A549 (cell line): Measurements from ENCODE around the gene CCS. TPM values are rescaled to one million over a fixed set of nuclear protein-coding genes. Genes with fewer than 3 reads are reported as not detected.
"Not testable (repeated sequence)": the region's sequence is repeated elsewhere in the genome, so short reads cannot be mapped to it uniquely, and the experiment has no call there.

Experiments
- ATAC-seq, 2 experiments: fragments of 200-7000 bp in 1 of 2; fragments of >200 bp in 1 of 2; cut with Nextera tagmentation in 1 of 2; cut with Tn5 transposase in 1 of 2; 3 replicates each; pipeline versions ENCODE4 v1.8.0 to v1.9.1; 2018 to 2020; ENCODE audit warnings: mild to moderate bottlenecking in 1 of 2, moderate library complexity in 1 of 2
- CTCF ChIA-PET: fragments of 300-600 bp; sonication (Branson Sonifier 250); formaldehyde crosslinking; extraction: SDS; loops from one replicate; lab custom pipeline; 2021; ENCODE audit warnings: antibody characterized with exemption, inconsistent platforms; lab: Yijun Ruan, JAX
- POLR2A ChIA-PET: fragments of 350-600 bp; formaldehyde crosslinking; extraction: SDS; loops from one replicate; lab custom pipeline; 2021; ENCODE audit warnings: antibody characterized with exemption, inconsistent platforms; lab: Yijun Ruan, JAX
- DNase-seq, 2 experiments: peaks; one replicate each; pipeline versions ENCODE4 v3.0.0 to v3.0.0-alpha.2; 2011 to 2016; ENCODE audit warnings: low read depth in 1 of 2, low spot score in 1 of 2
- FAIRE-seq: peaks from 2 replicates; lab custom pipeline; 2011; peaks lifted over from hg19 to GRCh38; lab: Jason Lieb, UNC
- H3K27ac ChIP-seq, 2 experiments: fragments of >200 bp; sonication (Bioruptor Twin); formaldehyde crosslinking; 3 replicates each; pipeline ENCODE4 v1.5.1; 2016 to 2017
- H3K4me1 ChIP-seq: fragments of >200 bp; sonication (Bioruptor Twin); formaldehyde crosslinking; 3 replicates; pipeline ENCODE4 v1.6.1; 2016
- H3K4me2 ChIP-seq: fragments of >200 bp; sonication (Bioruptor Twin); formaldehyde crosslinking; 3 replicates; pipeline ENCODE4 v1.6.1; 2016
- H3K4me3 ChIP-seq: fragments of >200 bp; sonication (Bioruptor Twin); formaldehyde crosslinking; 3 replicates; pipeline ENCODE4 v1.5.1; 2016
- H3K9me3 ChIP-seq: fragments of >200 bp; sonication (Bioruptor Twin); formaldehyde crosslinking; 3 replicates; pipeline ENCODE4 v1.6.1; 2016
- CEBPB ChIP-seq, 2 experiments: fragments of >200 bp in 1 of 2; sonication (Bioruptor Twin) in 1 of 2; formaldehyde crosslinking in 1 of 2; IDR thresholded peaks; 2 replicates each; pipeline ENCODE4 v1.6.1; 2012 to 2016
- CHD2 ChIP-seq: fragments of 150-350 bp; IDR thresholded peaks from 2 replicates; pipeline ENCODE4 v1.6.1; 2014; ENCODE audit warnings: low read length; ENCODE audit not compliant: partially characterized antibody
- CHD4 ChIP-seq: fragments of 200-600 bp; sonication (generic); IDR thresholded peaks from 2 replicates; pipeline ENCODE4 v1.6.1; 2016; ENCODE audit warnings: antibody characterized with exemption, mild to moderate bottlenecking, borderline replicate concordance
- HOXB5 ChIP-seq: fragments of 250-450 bp; sonication (Bioruptor Pico); IDR thresholded peaks from 2 replicates; pipeline ENCODE4 v1.5.0; 2020; ENCODE audit warnings: mild to moderate bottlenecking, moderate library complexity
- JUN ChIP-seq, 2 experiments: fragments of >200 bp; sonication (Bioruptor Twin); formaldehyde crosslinking; IDR thresholded peaks; 2 replicates in 1 of 2; 3 replicates in 1 of 2; pipeline ENCODE4 v1.6.1; 2016 to 2017
- KDM5A ChIP-seq: fragments of 200-600 bp; sonication (generic); IDR thresholded peaks from 2 replicates; pipeline ENCODE4 v1.6.1; 2016; ENCODE audit warnings: antibody characterized with exemption, mild to moderate bottlenecking
- MAFK ChIP-seq: fragments of 450-650 bp; IDR thresholded peaks from 2 replicates; pipeline ENCODE4 v1.6.1; 2014; ENCODE audit not compliant: partially characterized antibody
- MAZ ChIP-seq: fragments of 150-350 bp; IDR thresholded peaks from 2 replicates; pipeline ENCODE4 v1.6.1; 2014; ENCODE audit warnings: antibody characterized with exemption, low read depth, low read length, borderline replicate concordance
- NPAS2 ChIP-seq: fragments of 250-450 bp; sonication (Bioruptor Pico); IDR thresholded peaks from 2 replicates; pipeline ENCODE4 v1.8.0; 2022; ENCODE audit warnings: mild to moderate bottlenecking, moderate library complexity, borderline replicate concordance
- NR3C1 ChIP-seq: fragments of >200 bp; sonication (Bioruptor Twin); formaldehyde crosslinking; IDR thresholded peaks from 3 replicates; pipeline ENCODE4 v1.6.1; 2017
- POLR2A ChIP-seq: IDR thresholded peaks from 2 replicates; pipeline ENCODE4 v1.6.1; 2012; ENCODE audit warnings: mild to moderate bottlenecking, low read length
- POLR2AphosphoS2 ChIP-seq: conservative IDR thresholded peaks from 2 replicates; pipeline ENCODE4 v1.6.1; 2012; ENCODE audit warnings: low read length, improper control_type of control experiment, inconsistent platforms
- RAD21 ChIP-seq, 2 experiments: fragments of >200 bp in 1 of 2; sonication (Bioruptor Twin) in 1 of 2; formaldehyde crosslinking in 1 of 2; IDR thresholded peaks in 1 of 2; conservative IDR thresholded peaks in 1 of 2; 2 replicates in 1 of 2; 3 replicates in 1 of 2; pipeline ENCODE4 v1.6.1; 2012 to 2018; ENCODE audit warnings: inconsistent platforms in 1 of 2
- RARB ChIP-seq: fragments of 250-450 bp; sonication (Bioruptor Pico); IDR thresholded peaks from 2 replicates; pipeline ENCODE4 v1.8.0; 2021; ENCODE audit warnings: mild to moderate bottlenecking, moderate library complexity
- RFX5 ChIP-seq: fragments of 450-650 bp; IDR thresholded peaks from 2 replicates; pipeline ENCODE4 v1.7.1; 2014; ENCODE audit warnings: antibody characterized with exemption, mild to moderate bottlenecking, moderate library complexity
- SMC3 ChIP-seq: fragments of >200 bp; sonication (Bioruptor Twin); formaldehyde crosslinking; IDR thresholded peaks from 3 replicates; pipeline ENCODE4 v1.6.1; 2018; ENCODE audit warnings: inconsistent platforms
- TP53 ChIP-seq: fragments of 250-450 bp; sonication (Bioruptor Pico); IDR thresholded peaks from 2 replicates; pipeline ENCODE4 v1.5.0; 2021; ENCODE audit warnings: mild to moderate bottlenecking, moderate library complexity
- WGBS: methylation state at CpG from one replicate; pipeline ENCODE4 v1.1.6; 2017; ENCODE audit errors: missing lambda C conversion rate; 5-methylcytosine and 5-hydroxymethylcytosine counted together
- polyA plus RNA-seq, 4 experiments: library from polyadenylated mRNA; depleted of rRNA in 3 of 4; stranded (reverse); fragments of >200 nt; fragmentation: RNase III in 1 of 4; extraction: RNeasy Plus Mini Kit Qiagen cat#74134 plus additional on column Dnase treatment in 1 of 4; gene quantifications; 2 replicates in 3 of 4; 3 replicates in 1 of 4; pipeline ENCODE4 v1.2.3, GENCODE V29; 2011 to 2017
- TF ChIP-seq, protein P1 (sequence below): fragments of 250-450 bp; sonication (Bioruptor Pico); IDR thresholded peaks from 2 replicates; pipeline ENCODE4 v1.5.0; 2021; ENCODE audit warnings: mild to moderate bottlenecking, moderate library complexity, borderline replicate concordance
- TF ChIP-seq, protein P2 (sequence below): fragments of 200-600 bp; sonication (generic); IDR thresholded peaks from 2 replicates; pipeline ENCODE4 v1.6.1; 2016; ENCODE audit warnings: antibody characterized with exemption, mild to moderate bottlenecking, moderate library complexity
- TF ChIP-seq, protein P3 (sequence below): fragments of 150-350 bp; IDR thresholded peaks from 2 replicates; pipeline ENCODE4 v1.6.1; 2014; ENCODE audit warnings: low read depth, mild to moderate bottlenecking, low read length

The CCS gene
- polyA plus RNA-seq, 2 of the 4 experiments (the other 2 are of a cell fraction) = 18.3 to 46.5 TPM

DNA sequence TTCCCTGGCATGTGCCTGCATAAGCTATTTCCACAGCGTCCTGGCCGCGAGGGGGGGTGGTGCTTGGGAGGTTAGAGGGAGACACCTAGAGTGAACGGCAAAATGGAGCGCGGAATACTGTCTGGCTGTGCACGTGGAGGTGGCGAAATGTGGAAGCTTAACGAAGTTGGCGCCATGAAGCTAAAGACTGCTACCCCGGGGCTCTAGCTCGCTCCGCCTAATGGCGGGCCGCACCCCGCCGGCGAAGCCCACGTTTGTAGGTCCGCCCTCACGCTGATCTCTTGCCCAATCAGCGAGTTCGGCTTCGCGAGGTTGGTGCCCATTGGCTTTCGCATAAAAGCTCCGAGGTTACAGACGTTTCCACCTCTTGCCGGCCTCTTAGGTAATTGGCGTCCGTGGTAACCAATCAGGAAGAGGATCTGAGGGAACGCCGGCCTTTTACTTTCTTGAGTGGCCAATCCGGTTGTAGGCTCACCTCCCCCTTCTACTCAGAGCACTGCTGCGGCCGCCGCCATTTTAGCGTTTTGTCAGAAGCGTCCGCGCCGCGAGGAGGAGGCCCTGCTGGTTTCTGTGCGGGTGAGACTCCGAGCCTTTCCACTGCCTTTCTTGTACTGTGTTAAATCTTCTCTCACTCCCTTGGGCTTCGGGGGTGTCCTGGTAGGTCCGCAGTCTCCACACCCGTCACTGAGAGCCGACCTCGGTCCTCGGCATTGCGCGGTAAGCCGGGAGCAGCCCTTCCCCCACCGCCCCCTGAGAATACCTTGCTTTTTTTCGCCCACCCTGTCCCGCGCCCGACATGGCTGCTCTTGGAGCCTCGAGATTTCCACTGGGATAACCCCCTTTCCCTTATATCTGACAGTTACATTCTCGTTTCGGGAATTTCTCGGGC lies 45.4 kb downstream of the CCS start, which contains the start of gene RBM4 (continued):
- no peak for TF ChIP-seq MAZ
- TF ChIP-seq NR3C1 = no peak
- TF ChIP-seq HOXB5 (CRISPR knock-in tag) = peak; percentile 47; the same call in 1 of the 2 replicates
- no peak; the same call in 1 of the 2 replicates for TF ChIP-seq POLR2AphosphoS2
- TF ChIP-seq RFX5 = peak; percentile 50; the same call in 1 of the 2 replicates
- peak; percentile 62 for TF ChIP-seq CHD2
- peak in 1 of 2 experiments; percentile 67; a peak in 1 of 4 replicates for TF ChIP-seq CEBPB (IDR thresholded peaks at IDR 0.05)
- no peak; the same call in 1 of the 2 replicates for TF ChIP-seq RARB (CRISPR knock-in tag)

DNA sequence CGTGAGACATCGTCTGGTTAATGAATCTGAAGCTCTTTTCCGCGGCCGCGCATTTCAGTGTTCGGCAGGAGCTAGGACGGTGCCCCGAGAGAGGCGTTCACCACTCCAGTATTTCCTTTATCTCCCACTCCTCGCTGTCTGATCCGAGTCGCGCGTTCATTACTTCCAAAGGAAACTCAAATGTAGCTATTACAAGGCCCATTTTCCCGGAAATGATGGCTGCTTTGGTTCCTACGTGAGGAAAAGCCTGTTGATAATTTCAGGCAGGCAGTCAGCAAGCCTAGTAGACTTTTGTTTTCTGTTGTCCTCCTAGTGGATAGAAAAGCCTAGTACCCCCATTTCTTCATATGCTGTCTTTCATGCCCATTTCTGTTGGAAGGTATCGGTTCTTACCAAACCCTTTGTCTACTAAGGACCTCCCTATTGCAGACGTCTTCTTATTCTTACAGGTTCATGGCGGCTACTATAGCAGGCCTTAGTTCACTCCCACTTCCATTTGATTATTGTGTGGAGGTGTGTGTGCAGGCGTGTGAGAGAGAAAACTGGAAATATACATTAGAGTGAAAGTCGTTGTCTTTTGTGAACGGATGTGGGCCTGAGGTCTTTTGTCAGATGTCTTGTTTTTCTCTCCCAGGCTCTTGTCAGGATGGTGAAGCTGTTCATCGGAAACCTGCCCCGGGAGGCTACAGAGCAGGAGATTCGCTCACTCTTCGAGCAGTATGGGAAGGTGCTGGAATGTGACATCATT lies 46.3 kb downstream of the CCS start:
- peak overlapping the region; percentile 83 for H3K4me2 ChIP-seq
- peak overlapping the region; percentile 88 to 90 for H3K27ac ChIP-seq
- peaks cover 48% of the 10 kb centered on the region for H3K4me1 ChIP-seq
- ChIA-PET CTCF (interaction anchor here (0.8 to 1.4 kb wide), 5 partner anchors 18 to 195 kb away, joined by 3 to 7 read pairs (median 3); partner anchors contain the start of gene RBM14), POLR2A (interaction anchor here (1.2 to 3.0 kb wide), 10 partner anchors 10 to 159 kb away, joined by 3 to 60 read pairs (median 11); partner anchors contain the start of genes CCDC87, CCS, DPP3 and RBM14)
- peak; percentile 51; the same call in 1 of the 2 replicates for TF ChIP-seq KDM5A
- no peak for TF ChIP-seq MAFK
- WGBS = 11% methylated on average over 27 of the region's 27 CpGs
- H3K4me3 ChIP-seq = peak overlapping the region; percentile 71
- FAIRE-seq (no peak), DNase-seq (peak in 1 of 2 experiments; percentile 31), ATAC-seq (peak; percentile 1 to 6; a peak in 4 of 6 replicates)
- H3K9me3 ChIP-seq = no peaks in the 10 kb centered on the region

DNA sequence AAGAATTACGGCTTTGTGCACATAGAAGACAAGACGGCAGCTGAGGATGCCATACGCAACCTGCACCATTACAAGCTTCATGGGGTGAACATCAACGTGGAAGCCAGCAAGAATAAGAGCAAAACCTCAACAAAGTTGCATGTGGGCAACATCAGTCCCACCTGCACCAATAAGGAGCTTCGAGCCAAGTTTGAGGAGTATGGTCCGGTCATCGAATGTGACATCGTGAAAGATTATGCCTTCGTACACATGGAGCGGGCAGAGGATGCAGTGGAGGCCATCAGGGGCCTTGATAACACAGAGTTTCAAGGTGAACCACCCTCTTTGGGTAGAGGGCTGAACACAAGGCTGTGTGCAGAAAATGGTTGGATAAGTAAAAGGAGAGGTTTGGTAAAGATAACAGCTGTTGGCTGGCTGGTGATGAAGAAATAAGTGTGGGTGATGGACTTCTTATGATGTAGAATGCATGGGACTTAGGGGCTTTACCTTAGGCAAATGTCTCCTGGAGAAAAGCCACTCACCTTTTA lies 46.9 kb downstream of the CCS start:
- 68% methylated on average over 10 of the region's 10 CpGs for WGBS
- DNase-seq, FAIRE-seq, CTCF ChIA-PET, ATAC-seq, H3K9me3 ChIP-seq, H3K27ac ChIP-seq: not testable (repeated sequence)
- Histone ChIP-seq H3K4me3 (peak overlapping the region; percentile 71), H3K4me1 (peaks cover 52% of the 10 kb centered on the region), H3K4me2 (peak overlapping the region; percentile 83)
- POLR2A ChIA-PET = interaction anchor here (2.5 to 3.0 kb wide), 4 partner anchors 9 to 160 kb away, joined by 17 to 60 read pairs (median 27); partner anchors contain the start of genes DPP3, RBM14 and RBM4B

- WGBS = 33% methylated on average over 3 of the region's 3 CpGs
- ATAC-seq (no peak), DNase-seq (no peak), FAIRE-seq (no peak)
- peak overlapping the region; percentile 83 for H3K4me2 ChIP-seq
- ChIA-PET POLR2A (no interaction called here), CTCF (interaction anchor here (0.8 kb wide), 1 partner anchor 37 kb away, joined by 4 read pairs; no protein-coding TSS in a partner anchor)
- peak overlapping the region; percentile 71 for H3K4me3 ChIP-seq
- H3K4me1 ChIP-seq = peaks cover 58% of the 10 kb centered on the region
- no peaks in the 10 kb centered on the region for H3K9me3 ChIP-seq
- H3K27ac ChIP-seq = no peak overlapping the region
- no peak for TF ChIP-seq KDM5A
- TF ChIP-seq, protein P1, sequence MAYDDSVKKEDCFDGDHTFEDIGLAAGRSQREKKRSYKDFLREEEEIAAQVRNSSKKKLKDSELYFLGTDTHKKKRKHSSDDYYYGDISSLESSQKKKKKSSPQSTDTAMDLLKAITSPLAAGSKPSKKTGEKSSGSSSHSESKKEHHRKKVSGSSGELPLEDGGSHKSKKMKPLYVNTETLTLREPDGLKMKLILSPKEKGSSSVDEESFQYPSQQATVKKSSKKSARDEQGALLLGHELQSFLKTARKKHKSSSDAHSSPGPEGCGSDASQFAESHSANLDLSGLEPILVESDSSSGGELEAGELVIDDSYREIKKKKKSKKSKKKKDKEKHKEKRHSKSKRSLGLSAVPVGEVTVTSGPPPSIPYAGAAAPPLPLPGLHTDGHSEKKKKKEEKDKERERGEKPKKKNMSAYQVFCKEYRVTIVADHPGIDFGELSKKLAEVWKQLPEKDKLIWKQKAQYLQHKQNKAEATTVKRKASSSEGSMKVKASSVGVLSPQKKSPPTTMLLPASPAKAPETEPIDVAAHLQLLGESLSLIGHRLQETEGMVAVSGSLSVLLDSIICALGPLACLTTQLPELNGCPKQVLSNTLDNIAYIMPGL = no peak
- no peak for TF ChIP-seq SMC3
- TF ChIP-seq, protein P2, sequence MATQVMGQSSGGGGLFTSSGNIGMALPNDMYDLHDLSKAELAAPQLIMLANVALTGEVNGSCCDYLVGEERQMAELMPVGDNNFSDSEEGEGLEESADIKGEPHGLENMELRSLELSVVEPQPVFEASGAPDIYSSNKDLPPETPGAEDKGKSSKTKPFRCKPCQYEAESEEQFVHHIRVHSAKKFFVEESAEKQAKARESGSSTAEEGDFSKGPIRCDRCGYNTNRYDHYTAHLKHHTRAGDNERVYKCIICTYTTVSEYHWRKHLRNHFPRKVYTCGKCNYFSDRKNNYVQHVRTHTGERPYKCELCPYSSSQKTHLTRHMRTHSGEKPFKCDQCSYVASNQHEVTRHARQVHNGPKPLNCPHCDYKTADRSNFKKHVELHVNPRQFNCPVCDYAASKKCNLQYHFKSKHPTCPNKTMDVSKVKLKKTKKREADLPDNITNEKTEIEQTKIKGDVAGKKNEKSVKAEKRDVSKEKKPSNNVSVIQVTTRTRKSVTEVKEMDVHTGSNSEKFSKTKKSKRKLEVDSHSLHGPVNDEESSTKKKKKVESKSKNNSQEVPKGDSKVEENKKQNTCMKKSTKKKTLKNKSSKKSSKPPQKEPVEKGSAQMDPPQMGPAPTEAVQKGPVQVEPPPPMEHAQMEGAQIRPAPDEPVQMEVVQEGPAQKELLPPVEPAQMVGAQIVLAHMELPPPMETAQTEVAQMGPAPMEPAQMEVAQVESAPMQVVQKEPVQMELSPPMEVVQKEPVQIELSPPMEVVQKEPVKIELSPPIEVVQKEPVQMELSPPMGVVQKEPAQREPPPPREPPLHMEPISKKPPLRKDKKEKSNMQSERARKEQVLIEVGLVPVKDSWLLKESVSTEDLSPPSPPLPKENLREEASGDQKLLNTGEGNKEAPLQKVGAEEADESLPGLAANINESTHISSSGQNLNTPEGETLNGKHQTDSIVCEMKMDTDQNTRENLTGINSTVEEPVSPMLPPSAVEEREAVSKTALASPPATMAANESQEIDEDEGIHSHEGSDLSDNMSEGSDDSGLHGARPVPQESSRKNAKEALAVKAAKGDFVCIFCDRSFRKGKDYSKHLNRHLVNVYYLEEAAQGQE = no peak
- no peak for TF ChIP-seq CHD4
- TF ChIP-seq MAFK = no peak
- TF ChIP-seq POLR2A = no peak
- TF ChIP-seq TP53 (CRISPR knock-in tag) = no peak
- TF ChIP-seq, protein P3, sequence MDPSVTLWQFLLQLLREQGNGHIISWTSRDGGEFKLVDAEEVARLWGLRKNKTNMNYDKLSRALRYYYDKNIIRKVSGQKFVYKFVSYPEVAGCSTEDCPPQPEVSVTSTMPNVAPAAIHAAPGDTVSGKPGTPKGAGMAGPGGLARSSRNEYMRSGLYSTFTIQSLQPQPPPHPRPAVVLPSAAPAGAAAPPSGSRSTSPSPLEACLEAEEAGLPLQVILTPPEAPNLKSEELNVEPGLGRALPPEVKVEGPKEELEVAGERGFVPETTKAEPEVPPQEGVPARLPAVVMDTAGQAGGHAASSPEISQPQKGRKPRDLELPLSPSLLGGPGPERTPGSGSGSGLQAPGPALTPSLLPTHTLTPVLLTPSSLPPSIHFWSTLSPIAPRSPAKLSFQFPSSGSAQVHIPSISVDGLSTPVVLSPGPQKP = no peak
- no peak for TF ChIP-seq NPAS2 (CRISPR knock-in tag)
- no peak for TF ChIP-seq RAD21 (conservative IDR thresholded peaks at IDR 0.05 in 1 of 2, IDR thresholded peaks at IDR 0.05 in 1 of 2)
- TF ChIP-seq RFX5 = no peak
- no peak for TF ChIP-seq JUN (IDR thresholded peaks at IDR 0.05)
Observed at GRCh38 chr11:66641834-66642233, 48.8 kb downstream of the CCS start.
